ENCODE results near the gene DNMT3A.

DNA sequence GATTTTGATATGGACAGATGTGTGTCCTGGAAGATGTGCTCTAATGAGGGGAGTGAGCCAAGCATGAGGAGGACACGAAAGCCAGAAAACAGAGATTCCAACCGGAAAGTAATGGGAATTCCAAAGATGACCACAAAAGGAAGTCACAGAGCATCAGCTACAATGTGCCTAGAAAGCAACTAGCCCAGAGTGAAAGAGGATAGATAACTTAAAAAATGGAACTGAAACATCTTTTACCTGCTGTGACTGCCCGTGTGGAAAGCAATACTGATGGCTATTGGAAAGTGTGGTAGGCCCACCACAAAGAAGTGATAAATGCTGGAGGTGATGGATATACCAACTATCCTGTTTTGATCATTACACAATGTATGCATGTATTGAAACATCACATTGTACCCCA, 21.6 kb downstream of the DNMT3A start:
- TF ChIP-seq, protein P1, sequence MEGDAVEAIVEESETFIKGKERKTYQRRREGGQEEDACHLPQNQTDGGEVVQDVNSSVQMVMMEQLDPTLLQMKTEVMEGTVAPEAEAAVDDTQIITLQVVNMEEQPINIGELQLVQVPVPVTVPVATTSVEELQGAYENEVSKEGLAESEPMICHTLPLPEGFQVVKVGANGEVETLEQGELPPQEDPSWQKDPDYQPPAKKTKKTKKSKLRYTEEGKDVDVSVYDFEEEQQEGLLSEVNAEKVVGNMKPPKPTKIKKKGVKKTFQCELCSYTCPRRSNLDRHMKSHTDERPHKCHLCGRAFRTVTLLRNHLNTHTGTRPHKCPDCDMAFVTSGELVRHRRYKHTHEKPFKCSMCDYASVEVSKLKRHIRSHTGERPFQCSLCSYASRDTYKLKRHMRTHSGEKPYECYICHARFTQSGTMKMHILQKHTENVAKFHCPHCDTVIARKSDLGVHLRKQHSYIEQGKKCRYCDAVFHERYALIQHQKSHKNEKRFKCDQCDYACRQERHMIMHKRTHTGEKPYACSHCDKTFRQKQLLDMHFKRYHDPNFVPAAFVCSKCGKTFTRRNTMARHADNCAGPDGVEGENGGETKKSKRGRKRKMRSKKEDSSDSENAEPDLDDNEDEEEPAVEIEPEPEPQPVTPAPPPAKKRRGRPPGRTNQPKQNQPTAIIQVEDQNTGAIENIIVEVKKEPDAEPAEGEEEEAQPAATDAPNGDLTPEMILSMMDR (IDR thresholded peaks at IDR 0.05): no peak
- TF ChIP-seq EZH2 (IDR thresholded peaks at IDR 0.05; ENCODE audit: borderline replicate concordance, insufficient read depth, low read depth, low read length, poor library complexity, severe bottlenecking): no peak

Measured in B cell (primary cell).